ENCODE results near the gene KMO.

Gene KMO

DNA sequence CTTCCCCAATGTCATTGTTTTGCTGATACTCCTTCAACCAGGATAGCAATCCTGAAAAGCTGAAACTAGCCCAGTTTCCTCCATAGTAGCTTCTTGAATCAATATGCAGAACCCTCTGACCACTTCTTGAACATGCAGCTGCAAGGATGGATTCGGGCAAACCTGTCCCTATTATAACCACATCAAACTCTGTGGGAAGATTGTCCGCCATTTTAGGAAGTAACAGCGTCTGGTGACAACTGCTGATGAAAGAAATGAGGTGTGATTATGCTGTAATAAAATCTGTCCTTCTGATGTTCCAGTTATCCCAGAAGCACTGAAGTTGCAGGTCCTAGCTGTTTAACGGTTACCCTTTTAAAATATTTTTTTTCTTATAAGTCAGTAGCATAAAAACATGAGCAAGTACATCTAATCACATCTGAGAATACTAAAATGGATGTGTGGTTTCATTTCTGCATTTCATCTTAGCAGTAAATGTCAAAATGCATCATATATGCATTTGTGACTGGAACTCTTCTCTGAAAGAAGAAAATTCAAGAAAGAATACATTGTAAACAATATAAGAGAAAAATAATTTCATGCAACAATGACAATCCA is 103.5 kb downstream of the KMO start:
- peaks cover 0 to 20% (median 14%) of the 10 kb centered on the region in 5 donors for H3K4me1 ChIP-seq (ENCODE audit: control insufficient read depth in 5 of 5, insufficient read depth in 5 of 5, low read length in 5 of 5)
- no peak overlapping the region for H3K4me3 ChIP-seq (ENCODE audit: low read depth in 1 of 5, low read length in 5 of 5)
- H3K36me3 ChIP-seq (ENCODE audit: control insufficient read depth in 5 of 5, insufficient read depth in 5 of 5, low read length in 5 of 5), result peaks cover 0 to 2% (median 0%) of the 10 kb centered on the region in 5 donors
- no peak overlapping the region for H3K27ac ChIP-seq (ENCODE audit: low read depth, low read length)
- H3K9ac ChIP-seq (ENCODE audit: low read length in 5 of 5), result no peak overlapping the region
- H3K27me3 ChIP-seq (ENCODE audit: control insufficient read depth in 5 of 5, insufficient read depth in 4 of 5, low read length in 5 of 5), result no peaks in the 10 kb centered on the region
- no peaks in the 10 kb centered on the region for H3K9me3 ChIP-seq (ENCODE audit: control insufficient read depth in 5 of 5, low read length in 5 of 5)

DNA sequence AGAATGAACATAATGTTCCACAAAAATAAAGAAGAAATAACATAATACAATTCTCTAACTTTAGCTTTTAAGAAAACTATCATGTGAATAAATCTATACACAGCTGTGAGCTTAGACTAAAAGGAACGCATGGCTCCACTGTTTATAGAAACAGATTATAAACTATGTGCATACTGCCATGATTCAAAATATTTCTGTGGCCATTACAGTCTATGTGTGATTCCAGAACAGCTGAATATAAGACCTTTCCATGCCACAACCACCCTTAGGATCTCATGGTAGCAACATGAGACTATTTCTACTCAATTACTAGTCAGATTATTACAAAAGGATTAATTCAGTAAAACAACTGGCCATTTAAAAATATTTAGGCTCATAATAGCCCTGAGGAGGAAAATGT is 104.1 kb downstream of the KMO start:
- peaks cover 0 to 23% (median 15%) of the 10 kb centered on the region in 5 donors for H3K4me1 ChIP-seq (ENCODE audit: control insufficient read depth in 5 of 5, insufficient read depth in 5 of 5, low read length in 5 of 5)
- no peak overlapping the region for H3K9ac ChIP-seq (ENCODE audit: low read length in 5 of 5)
- H3K4me3 ChIP-seq (ENCODE audit: low read depth in 1 of 5, low read length in 5 of 5), result no peak overlapping the region
- no peaks in the 10 kb centered on the region for H3K27me3 ChIP-seq (ENCODE audit: control insufficient read depth in 5 of 5, insufficient read depth in 4 of 5, low read length in 5 of 5)
- peaks cover 0 to 2% (median 0%) of the 10 kb centered on the region in 5 donors for H3K36me3 ChIP-seq (ENCODE audit: control insufficient read depth in 5 of 5, insufficient read depth in 5 of 5, low read length in 5 of 5)
- no peaks in the 10 kb centered on the region for H3K9me3 ChIP-seq (ENCODE audit: control insufficient read depth in 5 of 5, low read length in 5 of 5)
- H3K27ac ChIP-seq (ENCODE audit: low read depth, low read length), result no peak overlapping the region

DNA sequence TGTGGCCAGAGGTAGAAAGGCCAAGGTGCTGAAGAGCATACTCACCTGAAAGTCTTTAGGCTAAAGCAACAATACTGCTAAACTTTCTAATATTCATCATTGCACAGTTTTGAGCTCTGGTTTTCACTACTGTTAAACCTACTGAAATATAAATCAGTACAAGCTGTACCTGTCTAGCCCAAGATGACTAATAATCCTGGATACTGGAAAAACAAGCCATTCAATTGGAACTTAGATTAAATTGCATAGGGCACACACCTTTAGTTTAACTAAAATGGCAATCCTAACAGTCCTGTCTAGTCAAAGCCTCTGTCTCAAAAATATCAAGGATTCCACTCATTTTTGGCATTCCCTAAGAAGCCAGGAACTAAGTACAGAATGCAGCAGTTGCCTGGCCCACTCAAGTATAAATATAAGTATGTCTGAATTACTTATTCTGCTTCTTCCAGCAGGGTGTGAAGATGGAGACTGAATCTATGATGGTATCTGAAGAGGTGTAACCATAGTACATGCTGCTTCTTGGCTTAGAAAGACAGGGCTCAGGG is 104.9 kb downstream of the KMO start:
- no peak overlapping the region for H3K27ac ChIP-seq (ENCODE audit: low read depth, low read length)
- H3K27me3 ChIP-seq (ENCODE audit: control insufficient read depth in 5 of 5, insufficient read depth in 4 of 5, low read length in 5 of 5), result no peaks in the 10 kb centered on the region
- H3K4me1 ChIP-seq (ENCODE audit: control insufficient read depth in 5 of 5, insufficient read depth in 5 of 5, low read length in 5 of 5), result peaks cover 0 to 23% (median 15%) of the 10 kb centered on the region in 5 donors
- peaks cover 0 to 2% (median 0%) of the 10 kb centered on the region in 5 donors for H3K9me3 ChIP-seq (ENCODE audit: control insufficient read depth in 5 of 5, low read length in 5 of 5)
- H3K36me3 ChIP-seq (ENCODE audit: control insufficient read depth in 5 of 5, insufficient read depth in 5 of 5, low read length in 5 of 5), result peaks cover 0 to 2% (median 0%) of the 10 kb centered on the region in 5 donors
- no peak overlapping the region for H3K4me3 ChIP-seq (ENCODE audit: low read depth in 1 of 5, low read length in 5 of 5)
- H3K9ac ChIP-seq (ENCODE audit: low read length in 5 of 5), result no peak overlapping the region

DNA sequence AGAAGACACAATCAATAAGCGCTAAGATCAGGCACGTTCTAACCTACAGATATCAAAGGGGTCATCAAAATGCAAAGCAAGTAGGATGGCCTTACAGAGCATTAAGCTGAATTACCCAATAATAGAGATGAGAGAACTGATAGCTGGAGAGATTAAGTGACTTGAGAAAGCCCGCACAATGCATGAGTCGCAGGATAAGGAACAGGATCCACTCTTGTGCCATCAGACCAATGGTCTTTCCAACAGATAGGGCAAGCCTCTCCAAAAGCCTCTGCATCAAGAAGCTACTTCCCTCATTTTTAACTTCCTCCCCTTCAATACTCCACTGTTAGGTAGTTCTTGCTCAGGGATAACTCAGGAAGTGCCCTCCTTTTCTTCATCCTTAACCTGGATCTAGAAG is 105.4 kb downstream of the KMO start:
- H3K27ac ChIP-seq (ENCODE audit: low read depth, low read length), result no peak overlapping the region
- no peak overlapping the region for H3K4me3 ChIP-seq (ENCODE audit: low read depth in 1 of 5, low read length in 5 of 5)

DNA sequence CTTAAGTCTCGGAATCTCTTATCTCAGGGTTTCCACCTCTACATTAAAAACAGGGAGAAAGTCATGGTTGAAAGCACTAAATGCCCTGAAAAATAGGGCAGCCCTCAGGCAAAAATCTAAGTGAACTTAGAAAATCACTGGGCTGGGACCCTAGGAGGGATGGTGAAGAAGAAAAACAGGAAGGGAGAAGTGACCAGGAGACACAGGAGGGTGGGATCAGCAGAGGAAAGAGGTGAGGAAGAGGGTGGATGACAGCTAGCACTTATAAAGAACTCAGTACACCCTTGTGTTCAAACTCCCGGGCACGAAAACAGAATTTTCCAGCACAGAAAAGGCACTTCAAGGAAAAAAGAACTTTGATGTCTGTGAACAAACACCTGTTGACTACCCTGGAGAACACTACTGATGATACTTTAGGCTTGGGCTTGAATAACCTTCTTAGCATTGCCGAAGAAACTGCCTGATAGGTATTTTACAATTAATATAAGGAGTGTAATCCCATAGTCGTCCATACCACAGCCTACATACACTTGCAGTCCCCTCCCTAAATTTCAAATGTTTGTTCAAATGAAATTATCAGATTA is 106.0 kb downstream of the KMO start:
- H3K9me3 ChIP-seq (ENCODE audit: control insufficient read depth in 5 of 5, low read length in 5 of 5), result peaks cover 0 to 2% (median 0%) of the 10 kb centered on the region in 5 donors
- H3K4me3 ChIP-seq (ENCODE audit: low read depth in 1 of 5, low read length in 5 of 5), result no peak overlapping the region
- H3K27me3 ChIP-seq (ENCODE audit: control insufficient read depth in 5 of 5, insufficient read depth in 4 of 5, low read length in 5 of 5), result no peaks in the 10 kb centered on the region
- H3K9ac ChIP-seq (ENCODE audit: low read length in 5 of 5), result peak overlapping the region in 1 of 5 donors; percentile 16
- H3K4me1 ChIP-seq (ENCODE audit: control insufficient read depth in 5 of 5, insufficient read depth in 5 of 5, low read length in 5 of 5), result peaks cover 0 to 23% (median 15%) of the 10 kb centered on the region in 5 donors
- H3K27ac ChIP-seq (ENCODE audit: low read depth, low read length), result no peak overlapping the region
- H3K36me3 ChIP-seq (ENCODE audit: control insufficient read depth in 5 of 5, insufficient read depth in 5 of 5, low read length in 5 of 5), result peaks cover 0 to 2% (median 0%) of the 10 kb centered on the region in 5 donors

More for the DNA sequence above, 105.4 kb downstream of the KMO start:
- Histone ChIP-seq H3K9me3 (ENCODE audit: control insufficient read depth in 5 of 5, low read length in 5 of 5) (peaks cover 0 to 2% (median 0%) of the 10 kb centered on the region in 5 donors), H3K36me3 (ENCODE audit: control insufficient read depth in 5 of 5, insufficient read depth in 5 of 5, low read length in 5 of 5) (peaks cover 0 to 2% (median 0%) of the 10 kb centered on the region in 5 donors), H3K4me1 (ENCODE audit: control insufficient read depth in 5 of 5, insufficient read depth in 5 of 5, low read length in 5 of 5) (peaks cover 0 to 23% (median 15%) of the 10 kb centered on the region in 5 donors), H3K9ac (ENCODE audit: low read length in 5 of 5) (no peak overlapping the region), H3K27me3 (ENCODE audit: control insufficient read depth in 5 of 5, insufficient read depth in 4 of 5, low read length in 5 of 5) (no peaks in the 10 kb centered on the region)

DNA sequence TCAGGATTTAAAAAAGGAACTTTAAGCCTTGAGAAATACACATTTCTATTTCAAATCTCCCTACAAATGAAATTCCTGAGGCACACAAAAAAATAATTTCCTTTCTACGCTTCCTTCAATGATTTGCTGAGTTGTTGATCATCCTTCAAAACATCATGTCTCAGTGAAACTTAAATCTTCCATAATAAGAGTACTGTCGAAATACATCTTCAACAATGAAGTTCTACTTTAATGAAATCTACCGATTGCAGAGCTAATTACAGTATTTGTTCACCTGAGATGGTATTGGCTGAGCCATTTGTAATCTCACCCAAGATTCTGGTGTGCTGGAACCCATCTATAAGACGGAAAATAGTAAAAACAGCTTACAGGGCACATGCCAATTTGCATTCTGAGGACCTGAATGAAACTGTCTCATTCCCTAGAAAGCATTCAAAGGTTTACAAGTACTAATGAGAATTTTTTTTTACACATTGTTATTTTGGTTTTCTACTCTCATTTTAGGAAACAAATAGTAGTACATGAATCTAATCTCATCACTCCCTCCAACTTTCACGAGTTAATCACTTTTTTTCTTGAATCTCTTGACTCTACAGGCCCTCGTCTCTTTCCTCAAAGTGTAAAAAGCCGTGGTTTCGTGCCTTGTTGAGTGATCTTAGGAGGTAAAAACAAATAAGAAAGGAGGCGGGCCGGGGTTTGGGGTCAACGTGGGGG is 106.9 kb downstream of the KMO start:
- peak overlapping the region in 4 of 5 donors; percentile 27 to 79 (median 50) for H3K9ac ChIP-seq (ENCODE audit: low read length in 5 of 5)
- H3K27ac ChIP-seq (ENCODE audit: low read depth, low read length), result no peak overlapping the region
- H3K4me3 ChIP-seq (ENCODE audit: low read depth in 1 of 5, low read length in 5 of 5), result peak overlapping the region; percentile 47 to 95 (median 88)
- peaks cover 0 to 23% (median 15%) of the 10 kb centered on the region in 5 donors for H3K4me1 ChIP-seq (ENCODE audit: control insufficient read depth in 5 of 5, insufficient read depth in 5 of 5, low read length in 5 of 5)
- peaks cover 0 to 2% (median 0%) of the 10 kb centered on the region in 5 donors for H3K36me3 ChIP-seq (ENCODE audit: control insufficient read depth in 5 of 5, insufficient read depth in 5 of 5, low read length in 5 of 5)
- H3K27me3 ChIP-seq (ENCODE audit: control insufficient read depth in 5 of 5, insufficient read depth in 4 of 5, low read length in 5 of 5), result no peaks in the 10 kb centered on the region
- peaks cover 0 to 2% (median 0%) of the 10 kb centered on the region in 5 donors for H3K9me3 ChIP-seq (ENCODE audit: control insufficient read depth in 5 of 5, low read length in 5 of 5)

- Histone ChIP-seq H3K4me3 (ENCODE audit: low read depth in 1 of 5, low read length in 5 of 5) (peak overlapping the region; percentile 87 to 99 (median 94)), H3K27ac (ENCODE audit: low read depth, low read length) (peak overlapping the region; percentile 49), H3K9ac (ENCODE audit: low read length in 5 of 5) (peak overlapping the region in 4 of 5 donors; percentile 84 to 91 (median 86)), H3K9me3 (ENCODE audit: control insufficient read depth in 5 of 5, low read length in 5 of 5) (peaks cover 0 to 2% (median 0%) of the 10 kb centered on the region in 5 donors), H3K27me3 (ENCODE audit: control insufficient read depth in 5 of 5, insufficient read depth in 4 of 5, low read length in 5 of 5) (no peaks in the 10 kb centered on the region), H3K36me3 (ENCODE audit: control insufficient read depth in 5 of 5, insufficient read depth in 5 of 5, low read length in 5 of 5) (peaks cover 0 to 2% (median 0%) of the 10 kb centered on the region in 5 donors), H3K4me1 (ENCODE audit: control insufficient read depth in 5 of 5, insufficient read depth in 5 of 5, low read length in 5 of 5) (peaks cover 0 to 23% (median 15%) of the 10 kb centered on the region in 5 donors)
Measured at GRCh38 chr1:241639623-241640148, 107.5 kb downstream of the KMO start.

DNA sequence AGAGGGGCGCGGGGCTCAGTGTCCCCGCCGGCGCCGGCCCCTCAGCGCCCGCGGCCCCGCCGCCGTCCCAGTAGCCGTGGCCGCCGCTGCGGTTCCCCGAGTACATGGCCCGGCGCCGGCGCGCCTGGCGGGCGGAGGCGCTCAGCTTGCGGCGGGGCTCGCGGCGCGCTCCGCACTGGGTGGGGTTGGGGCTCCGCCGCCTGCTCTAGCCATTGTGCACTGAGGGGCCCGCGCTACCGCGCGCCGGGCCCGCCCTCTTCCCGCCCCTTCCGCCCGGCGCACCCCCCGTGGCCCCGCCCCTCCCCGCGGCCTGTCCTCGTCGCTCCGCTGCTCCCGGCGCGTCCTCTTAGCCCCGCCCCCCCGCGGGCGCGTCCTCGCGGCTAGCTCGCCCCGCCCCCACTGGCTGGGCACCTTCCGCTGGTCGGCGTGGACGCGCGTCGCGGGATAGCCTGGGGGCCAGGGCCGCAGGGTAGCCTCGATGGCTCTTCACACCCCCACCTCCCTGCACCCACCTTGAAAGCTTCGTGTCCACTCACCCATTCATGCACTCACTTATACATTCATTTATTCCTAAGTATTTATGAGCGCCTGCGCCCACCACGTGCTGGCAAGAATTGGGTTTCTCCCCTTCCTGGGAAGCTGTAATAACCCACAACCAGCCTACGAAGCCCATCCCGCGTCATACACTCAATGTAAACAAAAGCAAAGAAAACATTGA is 108.1 kb downstream of the KMO start, which contains the start of the genes CHML and OPN3:
TSS of gene CHML (minus strand) at position 221 of the 718 bp plus-strand sequence. CDS start 4,603 bp downstream, outside the sequence.
TSS of gene OPN3 (minus strand) at position 221 of the 718 bp plus-strand sequence. CDS start at position 106, 115 bp downstream.
- H3K27me3 ChIP-seq (ENCODE audit: control insufficient read depth in 5 of 5, insufficient read depth in 4 of 5, low read length in 5 of 5), result no peaks in the 10 kb centered on the region
- H3K27ac ChIP-seq (ENCODE audit: low read depth, low read length), result peak within 1 kb of the TSS; percentile 49
- peak within 1 kb of the TSS in 4 of 5 donors; percentile 84 to 91 (median 86) for H3K9ac ChIP-seq (ENCODE audit: low read length in 5 of 5)
- peaks cover 0 to 2% (median 0%) of the 10 kb centered on the region in 5 donors for H3K9me3 ChIP-seq (ENCODE audit: control insufficient read depth in 5 of 5, low read length in 5 of 5)
- peak within 1 kb of the TSS; percentile 87 to 99 (median 94) for H3K4me3 ChIP-seq (ENCODE audit: low read depth in 1 of 5, low read length in 5 of 5)
- H3K36me3 ChIP-seq (ENCODE audit: control insufficient read depth in 5 of 5, insufficient read depth in 5 of 5, low read length in 5 of 5), result peaks cover 0 to 1% (median 0%) of the 10 kb centered on the region in 5 donors
- H3K4me1 ChIP-seq (ENCODE audit: control insufficient read depth in 5 of 5, insufficient read depth in 5 of 5, low read length in 5 of 5), result peaks cover 0 to 23% (median 15%) of the 10 kb centered on the region in 5 donors
